Natural killer cell treated with Interleukin-12 subunit alpha and Interleukin-12 subunit beta and Interleukin-15 and Interleukin-18, amount 100 ng/mL, for 72 hours (primary cell): ENCODE results near the gene APBB2. TPM values are rescaled to one million over a fixed set of nuclear protein-coding genes. Genes with fewer than 3 reads are reported as not detected.

Experiments used
- ATAC-seq, 2 donors: fragments of 150-1000 bp; cut with Tn5 transposase in 1 of 2; sonication (Bioruptor Pico), chemical (Tn5 transposase) in 1 of 2; 2 replicates each; pipeline ENCODE4 v1.10.0; 2021
- DNase-seq: peaks from one replicate; pipeline ENCODE4 v3.0.0; 2022; ENCODE audit warnings: low spot score
- H3K27ac Mint-ChIP-seq, 2 donors: 1 replicate in 1 of 2; 2 replicates in 1 of 2; pipeline ENCODE4 v1.8.0; 2022; ENCODE audit warnings: mixed read lengths in 2 of 2, mild to moderate bottlenecking in 1 of 2, moderate library complexity in 1 of 2
- H3K27me3 Mint-ChIP-seq, 2 donors: 1 replicate in 1 of 2; 2 replicates in 1 of 2; pipeline ENCODE4 v1.8.0; 2022; ENCODE audit warnings: mixed read lengths in 2 of 2
- H3K36me3 Mint-ChIP-seq: one replicate; pipeline ENCODE4 v1.8.0; 2022; ENCODE audit warnings: mixed read lengths
- H3K4me1 Mint-ChIP-seq, 2 donors: 1 replicate in 1 of 2; 2 replicates in 1 of 2; pipeline ENCODE4 v1.8.0; 2022; ENCODE audit warnings: low read depth in 2 of 2, mixed read lengths in 2 of 2, mild to moderate bottlenecking in 1 of 2
- H3K4me3 Mint-ChIP-seq: one replicate; pipeline ENCODE4 v1.8.0; 2022; ENCODE audit warnings: mixed read lengths
- H3K9me3 Mint-ChIP-seq: 2 replicates; pipeline ENCODE4 v1.8.0; 2022; ENCODE audit warnings: mixed read lengths
- total RNA-seq, 2 donors: library from RNA; stranded (reverse); gene quantifications; one replicate each; pipeline ENCODE4 v1.2.3, GENCODE V29; 2022

Gene APBB2
- total RNA-seq, 2 donors from 2014 or later: 18.7 to 31.9 TPM

GRCh38 chr4:40897557-40898203 is 316.7 kb downstream of the APBB2 start:
- peak in 1 of 2 donors; percentile 67 for ATAC-seq
- Mint-ChIP-seq H3K27ac (no peak overlapping the region), H3K4me3 (no peak overlapping the region), H3K27me3 (no peaks in the 10 kb centered on the region), H3K9me3 (no peaks in the 10 kb centered on the region), H3K36me3 (no peaks in the 10 kb centered on the region), H3K4me1 (peaks cover 0 to 2% of the 10 kb centered on the region in 2 donors)
- DNase-seq: peak; percentile 68

DNA sequence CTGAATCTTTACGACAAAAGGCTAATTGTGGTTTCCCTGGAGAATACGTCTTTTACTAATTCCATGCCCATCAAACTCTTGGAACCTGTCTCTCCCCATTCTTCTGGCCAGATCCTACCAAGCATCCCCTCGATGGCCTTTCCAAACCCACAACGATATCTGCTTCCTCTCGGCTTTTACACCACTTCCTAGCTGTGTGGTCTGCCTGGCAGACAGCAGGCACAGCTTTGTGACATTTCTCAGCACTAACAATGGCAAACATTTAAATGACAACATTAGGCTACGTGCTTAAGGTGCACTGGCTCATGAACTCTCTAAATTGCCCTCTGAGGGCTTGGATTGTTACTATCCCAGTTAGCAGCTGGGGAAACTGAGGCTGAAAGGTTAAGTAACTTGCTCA is 323.6 kb downstream of the APBB2 start:
- no peak for ATAC-seq

DNA sequence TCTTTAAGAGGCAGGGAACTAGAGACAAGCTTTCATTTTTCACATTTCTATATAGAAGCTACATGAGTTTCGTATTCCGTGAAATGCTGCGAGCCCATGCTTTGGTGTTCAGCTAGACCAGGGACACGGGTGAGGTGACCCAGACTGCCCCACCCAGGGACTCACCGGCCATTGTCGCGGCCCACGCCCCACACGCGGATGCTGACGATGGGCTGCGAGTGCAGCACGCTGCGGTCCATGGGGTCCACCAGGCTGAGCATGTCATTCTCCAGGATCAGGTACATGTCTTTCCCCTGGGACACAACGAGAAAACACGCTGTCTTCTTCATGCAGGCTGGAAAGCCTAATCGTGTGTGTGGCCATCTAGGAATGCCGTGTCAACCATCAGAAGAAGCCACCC is 324.1 kb downstream of the APBB2 start:
- H3K4me3 Mint-ChIP-seq: no peak overlapping the region
- no peak for DNase-seq
- H3K9me3 Mint-ChIP-seq: no peaks in the 10 kb centered on the region
- no peak overlapping the region for H3K27ac Mint-ChIP-seq
- peaks cover 0 to 6% of the 10 kb centered on the region in 2 donors for H3K4me1 Mint-ChIP-seq
- ATAC-seq: no peak
- no peaks in the 10 kb centered on the region for H3K36me3 Mint-ChIP-seq
- H3K27me3 Mint-ChIP-seq: peaks cover 3 to 8% of the 10 kb centered on the region in 2 donors

More for the DNA sequence above, 323.6 kb downstream of the APBB2 start:
- no peak overlapping the region for H3K27ac Mint-ChIP-seq
- no peaks in the 10 kb centered on the region for H3K36me3 Mint-ChIP-seq
- peaks cover 0 to 6% of the 10 kb centered on the region in 2 donors for H3K4me1 Mint-ChIP-seq
- no peaks in the 10 kb centered on the region for H3K9me3 Mint-ChIP-seq
- no peak for DNase-seq
- no peak overlapping the region for H3K4me3 Mint-ChIP-seq
- peaks cover 3 to 8% of the 10 kb centered on the region in 2 donors for H3K27me3 Mint-ChIP-seq

- DNase-seq (no peak), ATAC-seq (no peak)
- peaks cover 0 to 6% of the 10 kb centered on the region in 2 donors for H3K4me1 Mint-ChIP-seq
- H3K9me3 Mint-ChIP-seq: no peaks in the 10 kb centered on the region
- no peak overlapping the region for H3K4me3 Mint-ChIP-seq
- no peak overlapping the region for H3K27ac Mint-ChIP-seq
- peaks cover 5 to 11% of the 10 kb centered on the region in 2 donors for H3K27me3 Mint-ChIP-seq
- H3K36me3 Mint-ChIP-seq: no peaks in the 10 kb centered on the region
These were observed 325.4 kb downstream of the APBB2 start for GRCh38 chr4:40888933-40889332.

GRCh38 chr4:40887764-40888131 is 326.6 kb downstream of the APBB2 start:
- no peaks in the 10 kb centered on the region for H3K9me3 Mint-ChIP-seq
- no peak overlapping the region for H3K27ac Mint-ChIP-seq
- no peaks in the 10 kb centered on the region for H3K36me3 Mint-ChIP-seq
- DNase-seq (no peak), ATAC-seq (no peak)
- H3K4me3 Mint-ChIP-seq: no peak overlapping the region
- H3K4me1 Mint-ChIP-seq: peaks cover 0 to 6% of the 10 kb centered on the region in 2 donors
- H3K27me3 Mint-ChIP-seq: peaks cover 5 to 17% of the 10 kb centered on the region in 2 donors

- ATAC-seq (no peak), DNase-seq (no peak)
These were observed 327.2 kb downstream of the APBB2 start for GRCh38 chr4:40886931-40887763.

GRCh38 chr4:40881851-40882250 is 332.5 kb downstream of the APBB2 start:
- Mint-ChIP-seq H3K9me3 (no peaks in the 10 kb centered on the region), H3K27ac (no peak overlapping the region), H3K36me3 (no peaks in the 10 kb centered on the region), H3K27me3 (peaks cover 24 to 31% of the 10 kb centered on the region in 2 donors), H3K4me3 (no peak overlapping the region), H3K4me1 (no peaks in the 10 kb centered on the region)
- no peak for DNase-seq
- ATAC-seq: no peak

More at GRCh38 chr4:40886931-40887763, 327.2 kb downstream of the APBB2 start:
- peaks cover 0 to 6% of the 10 kb centered on the region in 2 donors for H3K4me1 Mint-ChIP-seq
- no peaks in the 10 kb centered on the region for H3K9me3 Mint-ChIP-seq
- no peaks in the 10 kb centered on the region for H3K36me3 Mint-ChIP-seq
- H3K27ac Mint-ChIP-seq: no peak overlapping the region
- H3K27me3 Mint-ChIP-seq: peaks cover 11 to 23% of the 10 kb centered on the region in 2 donors
- no peak overlapping the region for H3K4me3 Mint-ChIP-seq

GRCh38 chr4:40881096-40881495 is 333.2 kb downstream of the APBB2 start:
- ATAC-seq (no peak), DNase-seq (no peak)
- Mint-ChIP-seq H3K36me3 (no peaks in the 10 kb centered on the region), H3K27me3 (peaks cover 25 to 31% of the 10 kb centered on the region in 2 donors), H3K27ac (no peak overlapping the region), H3K4me3 (no peak overlapping the region), H3K9me3 (no peaks in the 10 kb centered on the region), H3K4me1 (no peaks in the 10 kb centered on the region)

- Mint-ChIP-seq H3K4me3 (no peak overlapping the region), H3K36me3 (no peaks in the 10 kb centered on the region), H3K27ac (no peak overlapping the region), H3K27me3 (peaks cover 23 to 24% of the 10 kb centered on the region in 2 donors), H3K4me1 (no peaks in the 10 kb centered on the region), H3K9me3 (no peaks in the 10 kb centered on the region)
- DNase-seq (no peak), ATAC-seq (no peak)
These were observed 335.7 kb downstream of the APBB2 start for GRCh38 chr4:40878548-40879055.

- ATAC-seq (no peak), DNase-seq (no peak)
- H3K4me3 Mint-ChIP-seq: no peak overlapping the region
- H3K27me3 Mint-ChIP-seq: peaks cover 15 to 19% of the 10 kb centered on the region in 2 donors
- no peaks in the 10 kb centered on the region for H3K4me1 Mint-ChIP-seq
- no peak overlapping the region for H3K27ac Mint-ChIP-seq
- no peaks in the 10 kb centered on the region for H3K9me3 Mint-ChIP-seq
- H3K36me3 Mint-ChIP-seq: no peaks in the 10 kb centered on the region
These were observed 337.3 kb downstream of the APBB2 start for GRCh38 chr4:40877081-40877480.

DNA sequence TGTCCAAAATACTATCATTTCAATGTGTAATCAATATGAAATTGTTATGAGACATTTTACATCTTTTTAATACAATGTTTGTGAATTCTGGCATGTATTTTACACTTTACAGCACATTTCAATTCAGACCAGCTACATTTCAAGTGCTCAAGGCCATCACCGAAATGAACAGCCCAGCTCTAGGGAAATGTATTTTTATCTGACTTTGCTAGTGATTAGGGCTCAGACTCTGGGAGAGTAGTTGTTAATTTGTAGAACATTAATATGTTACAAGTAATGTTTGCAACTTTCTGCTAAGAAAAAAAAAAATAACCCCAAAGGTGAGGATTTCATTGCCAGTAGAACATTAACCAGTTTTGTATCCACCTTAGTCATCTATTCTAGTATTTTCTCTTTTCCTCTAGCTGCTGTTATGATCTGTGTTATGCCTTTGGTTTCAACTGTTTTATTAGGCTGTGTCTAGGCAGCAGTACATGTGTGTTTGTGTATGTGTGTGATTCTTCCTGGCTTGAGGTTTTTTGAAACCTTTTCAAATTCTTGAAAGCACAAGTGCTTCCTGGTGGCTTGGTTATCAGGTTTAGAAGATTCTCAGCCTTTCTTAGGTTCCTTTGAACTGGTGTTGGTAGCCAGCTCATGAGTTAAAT is 338.7 kb downstream of the APBB2 start:
- Mint-ChIP-seq H3K36me3 (no peaks in the 10 kb centered on the region), H3K4me3 (no peak overlapping the region), H3K4me1 (no peaks in the 10 kb centered on the region), H3K27me3 (peaks cover 16% of the 10 kb centered on the region in 2 donors), H3K9me3 (no peaks in the 10 kb centered on the region), H3K27ac (no peak overlapping the region)
- ATAC-seq: no peak
- DNase-seq: no peak

- Mint-ChIP-seq H3K9me3 (no peaks in the 10 kb centered on the region), H3K27ac (no peak overlapping the region), H3K27me3 (peaks cover 16% of the 10 kb centered on the region in 2 donors), H3K36me3 (no peaks in the 10 kb centered on the region), H3K4me1 (no peaks in the 10 kb centered on the region), H3K4me3 (no peak overlapping the region)
- DNase-seq (no peak), ATAC-seq (no peak)
These were observed 339.4 kb downstream of the APBB2 start for GRCh38 chr4:40874901-40875300.

- Mint-ChIP-seq H3K4me3 (no peak overlapping the region), H3K9me3 (no peaks in the 10 kb centered on the region), H3K27me3 (peaks cover 16% of the 10 kb centered on the region in 2 donors), H3K4me1 (no peaks in the 10 kb centered on the region), H3K36me3 (no peaks in the 10 kb centered on the region), H3K27ac (no peak overlapping the region)
- DNase-seq: no peak
- no peak for ATAC-seq
These were observed 340.0 kb downstream of the APBB2 start for GRCh38 chr4:40874331-40874730.
